Measurements from ENCODE around the gene UBE2D3. TPM values are rescaled to one million over a fixed set of nuclear protein-coding genes. Genes with fewer than 3 reads are reported as not detected.

UBE2D3 gene
- total RNA-seq, 1 donor from 2014 or later = 347 TPM

- Histone ChIP-seq H3K36me3 (no peaks in the 10 kb centered on the region), H3K27ac (no peak overlapping the region), H3K4me1 (no peaks in the 10 kb centered on the region), H3K27me3 (no peaks in the 10 kb centered on the region), H3K4me3 (no peak overlapping the region), H3K9me3 (no peaks in the 10 kb centered on the region)
- intact Hi-C loops (cut with DNase I) = no loop called here
- TF ChIP-seq POLR2A (IDR thresholded peaks at IDR 0.05) (no peak), POLR2AphosphoS5 (IDR thresholded peaks at IDR 0.05; ENCODE audit: insufficient read depth in 1 of 2, low read depth in 1 of 2) (no peak), CTCF (IDR thresholded peaks at IDR 0.05) (no peak)
- no peak for DNase-seq (ENCODE audit: extremely low spot score in 2 of 2)
Measured at GRCh38 chr4:102843938-102844337, 16.6 kb upstream of the UBE2D3 start.

- H3K4me3 ChIP-seq = no peak overlapping the region
- no peaks in the 10 kb centered on the region for H3K36me3 ChIP-seq
Measured at GRCh38 chr4:102843273-102843672, 15.9 kb upstream of the UBE2D3 start.

GRCh38 chr4:102842367-102842766 is 15.0 kb upstream of the UBE2D3 start:
- TF ChIP-seq POLR2A (IDR thresholded peaks at IDR 0.05) (no peak), CTCF (IDR thresholded peaks at IDR 0.05) (no peak), POLR2AphosphoS5 (IDR thresholded peaks at IDR 0.05; ENCODE audit: insufficient read depth in 1 of 2, low read depth in 1 of 2) (no peak)
- H3K9me3 ChIP-seq = no peaks in the 10 kb centered on the region
- no peaks in the 10 kb centered on the region for H3K36me3 ChIP-seq
- H3K27me3 ChIP-seq = no peaks in the 10 kb centered on the region
- H3K4me1 ChIP-seq = no peaks in the 10 kb centered on the region
- no peak overlapping the region for H3K27ac ChIP-seq
- DNase-seq (ENCODE audit: extremely low spot score in 2 of 2) = no peak
- intact Hi-C loops (cut with DNase I) = no loop called here
- H3K4me3 ChIP-seq = no peak overlapping the region

More at GRCh38 chr4:102843273-102843672, 15.9 kb upstream of the UBE2D3 start:
- intact Hi-C loops (cut with DNase I) = no loop called here
- TF ChIP-seq POLR2AphosphoS5 (IDR thresholded peaks at IDR 0.05; ENCODE audit: insufficient read depth in 1 of 2, low read depth in 1 of 2) = no peak
- TF ChIP-seq CTCF (IDR thresholded peaks at IDR 0.05) = no peak
- no peak for TF ChIP-seq POLR2A (IDR thresholded peaks at IDR 0.05)
- H3K9me3 ChIP-seq = no peaks in the 10 kb centered on the region
- H3K4me1 ChIP-seq = no peaks in the 10 kb centered on the region
- H3K27me3 ChIP-seq = no peaks in the 10 kb centered on the region
- DNase-seq (ENCODE audit: extremely low spot score in 2 of 2) = no peak
- no peak overlapping the region for H3K27ac ChIP-seq

GRCh38 chr4:102836596-102836995 is 9.2 kb upstream of the UBE2D3 start:
- H3K9me3 ChIP-seq = no peaks in the 10 kb centered on the region
- no peaks in the 10 kb centered on the region for H3K4me1 ChIP-seq
- no peak for DNase-seq (ENCODE audit: extremely low spot score in 2 of 2)
- intact Hi-C loops (cut with DNase I) = no loop called here
- H3K4me3 ChIP-seq = no peak overlapping the region
- H3K27me3 ChIP-seq = no peaks in the 10 kb centered on the region
- no peaks in the 10 kb centered on the region for H3K36me3 ChIP-seq
- H3K27ac ChIP-seq = no peak overlapping the region
- no peak for TF ChIP-seq POLR2AphosphoS5 (IDR thresholded peaks at IDR 0.05; ENCODE audit: insufficient read depth in 1 of 2, low read depth in 1 of 2)
- TF ChIP-seq POLR2A (IDR thresholded peaks at IDR 0.05) = no peak
- no peak for TF ChIP-seq CTCF (IDR thresholded peaks at IDR 0.05)

- DNase-seq (ENCODE audit: extremely low spot score in 2 of 2) = no peak
- intact Hi-C loops (cut with DNase I) = no loop called here
Measured at GRCh38 chr4:102832667-102833066, 5.3 kb upstream of the UBE2D3 start.

More at GRCh38 chr4:102832667-102833066, 5.3 kb upstream of the UBE2D3 start:
- Histone ChIP-seq H3K27me3 (no peaks in the 10 kb centered on the region), H3K36me3 (no peaks in the 10 kb centered on the region), H3K4me1 (peaks cover 14% of the 10 kb centered on the region), H3K9me3 (no peaks in the 10 kb centered on the region), H3K4me3 (no peak overlapping the region), H3K27ac (no peak overlapping the region)
- TF ChIP-seq POLR2A (IDR thresholded peaks at IDR 0.05) = no peak
- TF ChIP-seq POLR2AphosphoS5 (IDR thresholded peaks at IDR 0.05; ENCODE audit: insufficient read depth in 1 of 2, low read depth in 1 of 2) = no peak

Data from vagina (tissue), 2 donors.